Neural progenitor cell (in vitro differentiated cells): ENCODE measurements around the gene TNFRSF21. TPM values are rescaled to one million over a fixed set of nuclear protein-coding genes. Genes with fewer than 3 reads are reported as not detected.

Experiments used
- DNase-seq: peaks from one replicate; pipeline ENCODE4 v3.0.0-alpha.2; 2016; ENCODE audit warnings: low spot score
- H2AFZ ChIP-seq: fragments of 200-600 bp; sonication (generic); replicated peaks from 2 replicates; pipeline ENCODE4 v1.6.1; 2016; ENCODE audit warnings: antibody characterized with exemption
- H3F3A ChIP-seq: fragments of 200-600 bp; sonication (generic); 2 replicates; pipeline ENCODE4 v1.6.1; 2016; ENCODE audit warnings: antibody characterized with exemption, low read depth
- H3K27ac ChIP-seq: fragments of 200-600 bp; sonication (generic); 2 replicates; pipeline ENCODE4 v1.5.1; 2016; ENCODE audit warnings: mild to moderate bottlenecking
- H3K27me3 ChIP-seq: fragments of 200-600 bp; sonication (generic); 2 replicates; pipeline ENCODE4 v1.6.1; 2016; ENCODE audit warnings: mild to moderate bottlenecking, moderate library complexity
- H3K36me3 ChIP-seq: fragments of 200-600 bp; sonication (generic); 2 replicates; pipeline ENCODE4 v1.5.1; 2016
- H3K4me1 ChIP-seq: fragments of 200-600 bp; sonication (generic); 2 replicates; pipeline ENCODE4 v1.6.1; 2016; ENCODE audit warnings: mixed run types
- H3K4me2 ChIP-seq: fragments of 200-600 bp; sonication (generic); 2 replicates; pipeline ENCODE4 v1.6.1; 2016
- H3K4me3 ChIP-seq: fragments of 200-600 bp; sonication (generic); 2 replicates; pipeline ENCODE4 v1.5.1; 2016
- H3K79me2 ChIP-seq: fragments of 200-600 bp; sonication (generic); 2 replicates; pipeline ENCODE4 v1.6.1; 2016; ENCODE audit warnings: low read depth
- H3K9ac ChIP-seq: fragments of 200-600 bp; sonication (generic); 2 replicates; pipeline ENCODE4 v1.6.1; 2016
- H3K9me3 ChIP-seq: fragments of 200-600 bp; sonication (generic); 2 replicates; pipeline ENCODE4 v1.5.1; 2016; ENCODE audit warnings: low read depth
- H4K20me1 ChIP-seq: fragments of 200-600 bp; sonication (generic); 2 replicates; pipeline ENCODE4 v1.6.1; 2016; ENCODE audit warnings: low read depth
- H3K27ac Mint-ChIP-seq: 3 replicates; pipeline ENCODE4 v1.8.0; 2021; ENCODE audit warnings: mixed read lengths
- H3K27me3 Mint-ChIP-seq: 2 replicates; pipeline ENCODE4 v1.8.0; 2022; ENCODE audit warnings: low read depth, mild to moderate bottlenecking, inconsistent platforms, moderate library complexity, mixed read lengths; ENCODE audit not compliant: insufficient read depth
- H3K36me3 Mint-ChIP-seq: 3 replicates; pipeline ENCODE4 v1.8.0; 2021; ENCODE audit warnings: mixed read lengths
- H3K4me1 Mint-ChIP-seq: 3 replicates; pipeline ENCODE4 v1.8.0; 2021; ENCODE audit warnings: mixed read lengths
- H3K4me3 Mint-ChIP-seq: 3 replicates; pipeline ENCODE4 v1.8.0; 2021; ENCODE audit warnings: mild to moderate bottlenecking, moderate library complexity, mixed read lengths
- H3K9me3 Mint-ChIP-seq: 3 replicates; pipeline ENCODE4 v1.8.0; 2020; ENCODE audit warnings: mixed read lengths
- CTCF ChIP-seq: fragments of 200-600 bp; sonication (generic); IDR thresholded peaks from 2 replicates; pipeline ENCODE4 v1.5.1; 2017; ENCODE audit warnings: antibody characterized with exemption, mild to moderate bottlenecking
- EZH2 ChIP-seq: fragments of 200-600 bp; sonication (generic); IDR thresholded peaks from 2 replicates; pipeline ENCODE4 v1.6.1; 2017; ENCODE audit warnings: antibody characterized with exemption, mild to moderate bottlenecking, moderate library complexity
- EZH2phosphoT487 ChIP-seq: fragments of 200-600 bp; sonication (generic); IDR thresholded peaks from 2 replicates; pipeline ENCODE4 v1.6.1; 2017; ENCODE audit warnings: antibody characterized with exemption
- total RNA-seq: library from RNA; depleted of rRNA; stranded (reverse); fragments of >200 nt; gene quantifications from 2 replicates; pipeline ENCODE4 v1.2.3, GENCODE V29; 2015; ENCODE audit warnings: low replicate concordance

TNFRSF21 gene
- total RNA-seq, 1 donor from 2014 or later = 16.9 TPM

GRCh38 chr6:47238456-47238995 lies 71.2 kb downstream of the TNFRSF21 start:
- Histone ChIP-seq H3K4me2 (no peak overlapping the region), H3K9ac (no peak overlapping the region)
- H3K4me3 Mint-ChIP-seq = no peak overlapping the region

GRCh38 chr6:47237196-47237595 lies 72.5 kb downstream of the TNFRSF21 start:
- H3K79me2 ChIP-seq = peaks cover 3% of the 10 kb centered on the region
- no peaks in the 10 kb centered on the region for H3F3A ChIP-seq
- no peak overlapping the region for H3K9ac ChIP-seq
- no peak overlapping the region for H3K27ac Mint-ChIP-seq
- no peak overlapping the region for H3K4me2 ChIP-seq
- no peak for DNase-seq
- no peak overlapping the region for H2AFZ ChIP-seq
- TF ChIP-seq EZH2 = no peak
- no peak for TF ChIP-seq CTCF
- TF ChIP-seq EZH2phosphoT487 = no peak
- no peaks in the 10 kb centered on the region for H3K27me3 ChIP-seq
- no peaks in the 10 kb centered on the region for H3K9me3 Mint-ChIP-seq
- H3K4me3 ChIP-seq = no peak overlapping the region
- no peak overlapping the region for H3K27ac ChIP-seq
- peaks cover 10% of the 10 kb centered on the region for H3K36me3 Mint-ChIP-seq
- no peaks in the 10 kb centered on the region for H4K20me1 ChIP-seq
- no peaks in the 10 kb centered on the region for H3K27me3 Mint-ChIP-seq
- H3K4me1 ChIP-seq = peaks cover 6% of the 10 kb centered on the region
- H3K4me1 Mint-ChIP-seq = peaks cover 4% of the 10 kb centered on the region
- no peaks in the 10 kb centered on the region for H3K9me3 ChIP-seq
- H3K36me3 ChIP-seq = no peaks in the 10 kb centered on the region
- H3K4me3 Mint-ChIP-seq = no peak overlapping the region

More at GRCh38 chr6:47238456-47238995, 71.2 kb downstream of the TNFRSF21 start:
- H3K27me3 ChIP-seq = no peaks in the 10 kb centered on the region
- H3K27ac ChIP-seq = no peak overlapping the region
- H3K9me3 Mint-ChIP-seq = no peaks in the 10 kb centered on the region
- H2AFZ ChIP-seq = no peak overlapping the region
- H3K36me3 ChIP-seq = no peaks in the 10 kb centered on the region
- H3K27me3 Mint-ChIP-seq = no peaks in the 10 kb centered on the region
- H3K27ac Mint-ChIP-seq = no peak overlapping the region
- H3K4me3 ChIP-seq = no peak overlapping the region
- TF ChIP-seq CTCF (no peak), EZH2phosphoT487 (no peak), EZH2 (no peak)
- H3K36me3 Mint-ChIP-seq = peaks cover 8% of the 10 kb centered on the region
- no peaks in the 10 kb centered on the region for H3F3A ChIP-seq
- DNase-seq = no peak
- peaks cover 8% of the 10 kb centered on the region for H3K4me1 ChIP-seq
- no peaks in the 10 kb centered on the region for H3K9me3 ChIP-seq
- H4K20me1 ChIP-seq = no peaks in the 10 kb centered on the region
- peaks cover 3% of the 10 kb centered on the region for H3K79me2 ChIP-seq
- peaks cover 13% of the 10 kb centered on the region for H3K4me1 Mint-ChIP-seq

GRCh38 chr6:47235964-47236760 lies 73.5 kb downstream of the TNFRSF21 start:
- Mint-ChIP-seq H3K9me3 (no peaks in the 10 kb centered on the region), H3K27me3 (no peaks in the 10 kb centered on the region), H3K36me3 (peaks cover 11% of the 10 kb centered on the region), H3K4me3 (no peak overlapping the region), H3K27ac (no peak overlapping the region), H3K4me1 (no peaks in the 10 kb centered on the region)
- Histone ChIP-seq H3F3A (no peaks in the 10 kb centered on the region), H3K36me3 (no peaks in the 10 kb centered on the region), H3K27me3 (no peaks in the 10 kb centered on the region), H3K4me2 (no peak overlapping the region), H3K4me3 (no peak overlapping the region), H3K79me2 (peaks cover 3% of the 10 kb centered on the region), H3K4me1 (peaks cover 3% of the 10 kb centered on the region), H3K27ac (no peak overlapping the region), H3K9ac (no peak overlapping the region), H2AFZ (no peak overlapping the region), H4K20me1 (no peaks in the 10 kb centered on the region), H3K9me3 (no peaks in the 10 kb centered on the region)
- no peak for DNase-seq
- no peak for TF ChIP-seq EZH2phosphoT487
- no peak for TF ChIP-seq EZH2
- TF ChIP-seq CTCF = no peak
